B cell (primary cell): ENCODE measurements around the gene CNGB1. TPM values are rescaled to one million over a fixed set of nuclear protein-coding genes. Genes with fewer than 3 reads are reported as not detected.

ENCODE experiments used
- ATAC-seq: fragments of 200-7000 bp; cut with Tn5 transposase; one replicate; pipeline ENCODE4 v1.10.0; 2021; ENCODE audit warnings: low read depth, mild to moderate bottlenecking, moderate number of reproducible peaks, moderate library complexity
- CTCF ChIA-PET: fragments of 350-600 bp; sonication (Branson Sonifier 250); formaldehyde crosslinking; loops from one replicate; lab custom pipeline; 2021; ENCODE audit warnings: antibody characterized with exemption, inconsistent platforms; lab: Charles Lee
- POLR2A ChIA-PET: fragments of 350-600 bp; sonication (Branson Sonifier 250); formaldehyde crosslinking; loops from one replicate; lab custom pipeline; 2021; ENCODE audit warnings: antibody characterized with exemption; lab: Charles Lee
- DNase-seq: peaks from one replicate; pipeline ENCODE4 v3.0.0; 2013
- H2AFZ ChIP-seq: 2 replicates; pipeline ENCODE4 v1.6.1; 2012; ENCODE audit warnings: mild to moderate bottlenecking, low read depth, low read length; ENCODE audit not compliant: insufficient read depth, poor library complexity, severe bottlenecking
- H3K27ac ChIP-seq, 2 donors: 1 replicate in 1 of 2; 2 replicates in 1 of 2; pipeline ENCODE4 v1.5.1; 2012 to 2013; ENCODE audit warnings: low read length in 2 of 2, mild to moderate bottlenecking in 2 of 2, moderate library complexity in 1 of 2
- H3K27me3 ChIP-seq, 4 experiments: fragments of 200-600 bp in 1 of 4; sonication (generic) in 1 of 4; replicated peaks in 1 of 4; 1 replicate in 2 of 4; 2 replicates in 2 of 4; pipeline versions ENCODE4 v1.6.1 to v1.7.0; 2013 to 2016; ENCODE audit warnings: low read length in 3 of 4, mild to moderate bottlenecking in 2 of 4, mixed read lengths in 1 of 4, moderate library complexity in 1 of 4; ENCODE audit not compliant: insufficient read depth in 4 of 4, control insufficient read depth in 3 of 4; ENCODE audit errors: control extremely low read depth in 1 of 4
- H3K36me3 ChIP-seq, 2 experiments: replicated peaks in 1 of 2; 1 replicate in 1 of 2; 2 replicates in 1 of 2; pipeline versions ENCODE4 v1.6.1 to v1.7.1; 2013; ENCODE audit warnings: low read length in 1 of 2; ENCODE audit not compliant: insufficient read depth in 2 of 2, control insufficient read depth in 1 of 2; ENCODE audit errors: control extremely low read depth in 1 of 2, extremely low read depth in 1 of 2
- H3K4me1 ChIP-seq, 2 donors: fragments of 200-600 bp in 1 of 2; sonication (generic) in 1 of 2; 1 replicate in 1 of 2; 2 replicates in 1 of 2; pipeline versions ENCODE4 v1.5.1 to v1.6.1; 2013 to 2017; ENCODE audit warnings: low read length in 2 of 2; ENCODE audit not compliant: control insufficient read depth in 2 of 2, insufficient read depth in 2 of 2
- H3K4me2 ChIP-seq: replicated peaks from 2 replicates; pipeline ENCODE3; 2012; ENCODE audit warnings: mild to moderate bottlenecking, low read depth, low read length; ENCODE audit not compliant: poor library complexity, severe bottlenecking
- H3K4me3 ChIP-seq, 5 experiments: fragments of 200-600 bp in 1 of 5; sonication (generic) in 1 of 5; 1 replicate in 3 of 5; 2 replicates in 2 of 5; pipeline versions ENCODE4 v1.5.1 to v1.7.0; 2011 to 2016; ENCODE audit warnings: low read length in 4 of 5, mild to moderate bottlenecking in 4 of 5, low read depth in 2 of 5, control low read depth in 1 of 5, moderate library complexity in 1 of 5; ENCODE audit not compliant: insufficient read depth in 1 of 5; ENCODE audit errors: control extremely low read depth in 1 of 5, extremely low read depth in 1 of 5
- H3K79me2 ChIP-seq: fragments of 200-600 bp; sonication (generic); one replicate; pipeline ENCODE4 v1.6.0; 2016; ENCODE audit warnings: low read length; ENCODE audit not compliant: control insufficient read depth, insufficient read depth
- H3K9ac ChIP-seq: fragments of 200-600 bp; sonication (generic); 2 replicates; pipeline ENCODE4 v1.6.1; 2017; ENCODE audit warnings: mild to moderate bottlenecking, low read length, moderate library complexity
- H3K9me3 ChIP-seq, 3 donors: one replicate each; pipeline versions ENCODE4 v1.6.1 to v1.7.1; 2013; ENCODE audit warnings: low read length in 2 of 3; ENCODE audit not compliant: control insufficient read depth in 2 of 3, insufficient read depth in 1 of 3; ENCODE audit errors: control extremely low read depth in 1 of 3
- H4K20me1 ChIP-seq: 2 replicates; pipeline ENCODE4 v1.6.0; 2012; ENCODE audit warnings: mild to moderate bottlenecking, low read length; ENCODE audit not compliant: insufficient read depth, control insufficient read depth, poor library complexity, severe bottlenecking
- H3K27ac Mint-ChIP-seq: one replicate; pipeline ENCODE4 v1.8.0; 2021; ENCODE audit warnings: mixed read lengths
- H3K27me3 Mint-ChIP-seq: one replicate; pipeline ENCODE4 v1.8.0; 2021; ENCODE audit warnings: mixed read lengths
- H3K4me1 Mint-ChIP-seq: one replicate; pipeline ENCODE4 v1.8.0; 2021; ENCODE audit warnings: mixed read lengths
- H3K4me3 Mint-ChIP-seq: one replicate; pipeline ENCODE4 v1.8.0; 2021; ENCODE audit warnings: mixed read lengths
- H3K9me3 Mint-ChIP-seq: one replicate; pipeline ENCODE4 v1.8.0; 2022; ENCODE audit warnings: mixed read lengths; ENCODE audit not compliant: insufficient read depth
- EZH2 ChIP-seq: IDR thresholded peaks from 2 replicates; pipeline ENCODE4 v1.6.1; 2012; ENCODE audit warnings: borderline replicate concordance, low read depth, mild to moderate bottlenecking, moderate library complexity, low read length; ENCODE audit not compliant: insufficient read depth, poor library complexity, severe bottlenecking
- WGBS: methylation state at CpG from one replicate; pipeline ENCODE4 v1.1.5; 2013; ENCODE audit warnings: missing lambda C conversion rate; ENCODE audit not compliant: insufficient coverage; 5-methylcytosine and 5-hydroxymethylcytosine counted together
- intact Hi-C: fragments of 100-400 bp; cut with micrococcal nuclease; formaldehyde crosslinking; loops from one replicate; pipeline ENCODE4 v1.10.0; 2022
- polyA plus RNA-seq: library from polyadenylated mRNA; depleted of rRNA; stranded (reverse); fragments of >200 nt; gene quantifications from 2 replicates; pipeline ENCODE4 v1.2.3, GENCODE V29; 2012
- total RNA-seq, 2 donors: library from RNA; stranded (reverse); fragments of 120-200 nt in 1 of 2; gene quantifications; 1 replicate in 1 of 2; 2 replicates in 1 of 2; pipeline versions ENCODE4 v1.2.3 to v1.2.4, GENCODE V29; 2013 to 2022
- TF ChIP-seq, protein P1 (sequence below): fragments of 200-600 bp; IDR thresholded peaks from one replicate; pipeline ENCODE4 v1.8.0; 2022; ENCODE audit warnings: antibody characterized with exemption, mild to moderate bottlenecking

The CNGB1 gene
- total and polyA plus RNA-seq, 2 donors (not counting 1 experiment from before 2014, with no cell fraction given), result not detected

DNA sequence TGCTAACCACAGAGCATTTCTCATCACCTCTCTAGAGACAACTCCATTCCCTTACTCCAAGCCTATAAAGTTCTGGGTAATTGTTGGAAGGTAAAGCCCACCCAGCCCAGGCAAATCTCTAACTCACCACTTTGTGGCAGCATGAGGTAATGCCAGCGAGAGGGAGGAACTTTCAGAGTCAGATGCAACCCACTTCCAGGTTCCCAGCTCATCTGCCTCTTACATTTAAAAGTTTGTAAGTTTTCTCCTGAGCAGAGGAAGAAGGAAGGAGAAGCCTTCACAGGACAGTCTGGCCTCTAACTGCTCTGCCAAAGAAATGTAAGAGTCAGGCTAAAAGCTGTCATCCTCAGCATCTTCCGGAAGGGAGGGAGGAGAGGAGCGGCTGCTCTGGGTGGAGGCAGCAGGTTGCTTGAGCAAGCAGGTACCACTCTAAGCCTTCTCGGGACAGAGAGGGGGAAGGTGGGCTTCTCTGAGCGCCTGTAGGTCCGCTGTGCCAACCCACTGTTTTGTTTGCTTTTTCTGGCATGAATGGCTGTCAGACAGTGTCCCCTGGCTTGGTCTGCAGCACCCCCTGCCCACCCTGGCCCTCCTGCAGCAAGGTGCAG, 28.5 kb upstream of the CNGB1 start:
- POLR2A ChIA-PET, result interaction anchor here (0.6 kb wide), 1 partner anchor 25 kb away, joined by 3 read pairs; no protein-coding TSS in a partner anchor
- TF ChIP-seq, protein P1, sequence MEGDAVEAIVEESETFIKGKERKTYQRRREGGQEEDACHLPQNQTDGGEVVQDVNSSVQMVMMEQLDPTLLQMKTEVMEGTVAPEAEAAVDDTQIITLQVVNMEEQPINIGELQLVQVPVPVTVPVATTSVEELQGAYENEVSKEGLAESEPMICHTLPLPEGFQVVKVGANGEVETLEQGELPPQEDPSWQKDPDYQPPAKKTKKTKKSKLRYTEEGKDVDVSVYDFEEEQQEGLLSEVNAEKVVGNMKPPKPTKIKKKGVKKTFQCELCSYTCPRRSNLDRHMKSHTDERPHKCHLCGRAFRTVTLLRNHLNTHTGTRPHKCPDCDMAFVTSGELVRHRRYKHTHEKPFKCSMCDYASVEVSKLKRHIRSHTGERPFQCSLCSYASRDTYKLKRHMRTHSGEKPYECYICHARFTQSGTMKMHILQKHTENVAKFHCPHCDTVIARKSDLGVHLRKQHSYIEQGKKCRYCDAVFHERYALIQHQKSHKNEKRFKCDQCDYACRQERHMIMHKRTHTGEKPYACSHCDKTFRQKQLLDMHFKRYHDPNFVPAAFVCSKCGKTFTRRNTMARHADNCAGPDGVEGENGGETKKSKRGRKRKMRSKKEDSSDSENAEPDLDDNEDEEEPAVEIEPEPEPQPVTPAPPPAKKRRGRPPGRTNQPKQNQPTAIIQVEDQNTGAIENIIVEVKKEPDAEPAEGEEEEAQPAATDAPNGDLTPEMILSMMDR, result no peak
- no peak for TF ChIP-seq EZH2
- CTCF ChIA-PET, result interaction anchor here (0.7 to 1.9 kb wide), 6 partner anchors 10 to 684 kb away, joined by 3 to 6 read pairs (median 3); no protein-coding TSS in a partner anchor
- Histone ChIP-seq H4K20me1 (peaks cover 37% of the 10 kb centered on the region), H3K4me2 (peak overlapping the region; percentile 100), H3K9me3 (no peaks in the 10 kb centered on the region), H3K4me1 (peaks cover 21 to 33% of the 10 kb centered on the region in 2 donors), H3K9ac (peak overlapping the region; percentile 90), H3K36me3 (peaks cover 0 to 25% of the 10 kb centered on the region in 2 experiments), H3K4me3 (peak overlapping the region; percentile 19 to 91 (median 85)), H2AFZ (peak overlapping the region; percentile 83), H3K27me3 (no peaks in the 10 kb centered on the region), H3K79me2 (peaks cover 18% of the 10 kb centered on the region), H3K27ac (peak overlapping the region; percentile 32 to 74)
- H3K4me3 Mint-ChIP-seq, result peak overlapping the region; percentile 81
- DNase-seq, result peak; percentile 51
- intact Hi-C loops, result no loop called here
- peak overlapping the region; percentile 76 for H3K27ac Mint-ChIP-seq
- H3K27me3 Mint-ChIP-seq, result no peaks in the 10 kb centered on the region
- ATAC-seq, result no peak
- no peaks in the 10 kb centered on the region for H3K9me3 Mint-ChIP-seq
- 6% methylated on average over 5 of the region's 6 CpGs for WGBS
- peaks cover 32% of the 10 kb centered on the region for H3K4me1 Mint-ChIP-seq

DNA sequence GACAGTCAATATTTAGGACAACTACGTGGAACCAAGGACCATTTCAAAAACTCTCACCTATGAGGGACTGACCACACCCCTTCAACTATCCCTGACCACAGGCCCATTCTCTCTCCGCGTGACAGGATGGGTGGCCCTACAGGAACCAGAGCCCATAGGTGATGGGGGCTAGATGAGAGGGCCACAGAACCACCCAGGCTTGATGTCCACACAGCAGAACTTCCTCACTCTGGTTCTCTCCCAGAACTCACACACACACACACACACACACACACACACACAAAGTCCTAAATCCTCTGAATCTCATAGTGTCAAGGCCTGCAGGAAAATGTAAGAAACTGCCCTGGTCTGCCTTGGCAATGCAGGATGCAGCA, 28.1 kb upstream of the CNGB1 start:
- Histone ChIP-seq H3K4me1 (peaks cover 22 to 34% of the 10 kb centered on the region in 2 donors), H3K79me2 (peaks cover 22% of the 10 kb centered on the region), H3K9me3 (no peaks in the 10 kb centered on the region), H2AFZ (no peak overlapping the region), H3K9ac (no peak overlapping the region), H3K27ac (no peak overlapping the region), H3K36me3 (peaks cover 0 to 21% of the 10 kb centered on the region in 2 experiments), H3K27me3 (no peaks in the 10 kb centered on the region), H4K20me1 (peaks cover 41% of the 10 kb centered on the region), H3K4me2 (peak overlapping the region; percentile 100), H3K4me3 (peak overlapping the region in 1 of 5 experiments; percentile 85)
- WGBS, result 92% methylated on average over 2 of the region's 3 CpGs
- ATAC-seq (no peak), DNase-seq (no peak)
- CTCF ChIA-PET, result interaction anchor here (1.1 to 1.7 kb wide), 2 partner anchors 14 to 92 kb away, joined by 3 to 4 read pairs; no protein-coding TSS in a partner anchor
- H3K27me3 Mint-ChIP-seq, result no peaks in the 10 kb centered on the region
- POLR2A ChIA-PET, result interaction anchor here (0.6 kb wide), 1 partner anchor 403 kb away, joined by 3 read pairs; no protein-coding TSS in a partner anchor
- peak overlapping the region; percentile 81 for H3K4me3 Mint-ChIP-seq
- TF ChIP-seq, protein P1, result no peak
- TF ChIP-seq EZH2, result no peak
- peak overlapping the region; percentile 76 for H3K27ac Mint-ChIP-seq
- H3K9me3 Mint-ChIP-seq, result no peaks in the 10 kb centered on the region
- intact Hi-C loops, result no loop called here
- peaks cover 32% of the 10 kb centered on the region for H3K4me1 Mint-ChIP-seq
